GM12878 (cell line): ENCODE data around the gene NAALADL2. TPM values are rescaled to one million over a fixed set of nuclear protein-coding genes. Genes with fewer than 3 reads are reported as not detected.

ENCODE experiments used
- SREBF1 ChIP-seq: IDR thresholded peaks from 2 replicates; pipeline ENCODE4 v1.6.1; 2012; ENCODE audit warnings: mild to moderate bottlenecking, low read length
- polyA plus RNA-seq, 11 experiments: library from polyadenylated mRNA; depleted of rRNA in 4 of 11; unstranded in 6 of 11; stranded (reverse) in 5 of 11; fragments of >200 nt; fragmentation: Nextera tagmentation in 4 of 11; fragmentation: Illumina TruSeq in 1 of 11; extraction: Ambion mirVana in 4 of 11; extraction: Trizol in 1 of 11; gene quantifications; 1 replicate in 1 of 11; 2 replicates in 10 of 11; pipeline versions ENCODE4 v1.2.1 to v1.2.3, GENCODE V29; 2011 to 2016; ENCODE audit warnings: inconsistent platforms in 2 of 11, missing spikeins in 2 of 11, low read depth in 1 of 11
- total RNA-seq, 4 experiments: library from RNA; depleted of rRNA in 3 of 4; stranded (reverse); fragments of >200 nt in 3 of 4; fragmentation: Illumina TruSeq in 1 of 4; extraction: Trizol in 1 of 4; gene quantifications; 2 replicates each; pipeline versions ENCODE4 v1.2.1 to v1.2.3, GENCODE V29; 2013 to 2021
- TF ChIP-seq, protein P1 (sequence below): IDR thresholded peaks from 2 replicates; pipeline ENCODE4 v1.6.1; 2012; ENCODE audit warnings: improper control_type of control experiment, low read depth, low read length; ENCODE audit not compliant: insufficient replicate concordance
- TF ChIP-seq, protein P2 (sequence below): fragments of 450-650 bp; IDR thresholded peaks from 2 replicates; pipeline ENCODE4 v1.6.1; 2017; ENCODE audit warnings: mild to moderate bottlenecking, moderate library complexity

Gene NAALADL2
- total and polyA plus RNA-seq, 10 of the 15 experiments (the other 5 are each of a cell fraction or from before 2014, with no cell fraction given): 0.06 to 10.8 (median 0.46) TPM

DNA sequence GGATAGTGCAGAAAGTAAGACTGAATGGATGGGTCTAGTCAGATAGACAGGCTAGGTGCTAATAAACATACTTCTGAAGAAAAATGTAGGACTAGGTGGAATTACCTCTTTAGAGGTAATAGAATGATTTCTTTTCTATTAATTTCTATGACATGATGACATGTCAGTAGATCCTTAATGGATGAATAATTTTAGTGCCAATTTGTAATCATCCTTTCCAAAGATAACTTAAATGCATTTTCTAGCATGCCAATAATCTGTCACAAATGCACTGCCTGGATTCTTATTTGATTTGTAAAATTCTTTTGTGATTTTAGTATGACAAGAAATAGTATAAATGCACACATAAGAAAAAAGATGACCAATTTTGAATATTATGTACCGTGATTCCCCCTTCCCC is 356.7 kb downstream of the NAALADL2 start (continued):
- TF ChIP-seq, protein P1, sequence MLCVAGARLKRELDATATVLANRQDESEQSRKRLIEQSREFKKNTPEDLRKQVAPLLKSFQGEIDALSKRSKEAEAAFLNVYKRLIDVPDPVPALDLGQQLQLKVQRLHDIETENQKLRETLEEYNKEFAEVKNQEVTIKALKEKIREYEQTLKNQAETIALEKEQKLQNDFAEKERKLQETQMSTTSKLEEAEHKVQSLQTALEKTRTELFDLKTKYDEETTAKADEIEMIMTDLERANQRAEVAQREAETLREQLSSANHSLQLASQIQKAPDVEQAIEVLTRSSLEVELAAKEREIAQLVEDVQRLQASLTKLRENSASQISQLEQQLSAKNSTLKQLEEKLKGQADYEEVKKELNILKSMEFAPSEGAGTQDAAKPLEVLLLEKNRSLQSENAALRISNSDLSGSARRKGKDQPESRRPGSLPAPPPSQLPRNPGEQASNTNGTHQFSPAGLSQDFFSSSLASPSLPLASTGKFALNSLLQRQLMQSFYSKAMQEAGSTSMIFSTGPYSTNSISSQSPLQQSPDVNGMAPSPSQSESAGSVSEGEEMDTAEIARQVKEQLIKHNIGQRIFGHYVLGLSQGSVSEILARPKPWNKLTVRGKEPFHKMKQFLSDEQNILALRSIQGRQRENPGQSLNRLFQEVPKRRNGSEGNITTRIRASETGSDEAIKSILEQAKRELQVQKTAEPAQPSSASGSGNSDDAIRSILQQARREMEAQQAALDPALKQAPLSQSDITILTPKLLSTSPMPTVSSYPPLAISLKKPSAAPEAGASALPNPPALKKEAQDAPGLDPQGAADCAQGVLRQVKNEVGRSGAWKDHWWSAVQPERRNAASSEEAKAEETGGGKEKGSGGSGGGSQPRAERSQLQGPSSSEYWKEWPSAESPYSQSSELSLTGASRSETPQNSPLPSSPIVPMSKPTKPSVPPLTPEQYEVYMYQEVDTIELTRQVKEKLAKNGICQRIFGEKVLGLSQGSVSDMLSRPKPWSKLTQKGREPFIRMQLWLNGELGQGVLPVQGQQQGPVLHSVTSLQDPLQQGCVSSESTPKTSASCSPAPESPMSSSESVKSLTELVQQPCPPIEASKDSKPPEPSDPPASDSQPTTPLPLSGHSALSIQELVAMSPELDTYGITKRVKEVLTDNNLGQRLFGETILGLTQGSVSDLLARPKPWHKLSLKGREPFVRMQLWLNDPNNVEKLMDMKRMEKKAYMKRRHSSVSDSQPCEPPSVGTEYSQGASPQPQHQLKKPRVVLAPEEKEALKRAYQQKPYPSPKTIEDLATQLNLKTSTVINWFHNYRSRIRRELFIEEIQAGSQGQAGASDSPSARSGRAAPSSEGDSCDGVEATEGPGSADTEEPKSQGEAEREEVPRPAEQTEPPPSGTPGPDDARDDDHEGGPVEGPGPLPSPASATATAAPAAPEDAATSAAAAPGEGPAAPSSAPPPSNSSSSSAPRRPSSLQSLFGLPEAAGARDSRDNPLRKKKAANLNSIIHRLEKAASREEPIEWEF: no peak
- TF ChIP-seq, protein P2, sequence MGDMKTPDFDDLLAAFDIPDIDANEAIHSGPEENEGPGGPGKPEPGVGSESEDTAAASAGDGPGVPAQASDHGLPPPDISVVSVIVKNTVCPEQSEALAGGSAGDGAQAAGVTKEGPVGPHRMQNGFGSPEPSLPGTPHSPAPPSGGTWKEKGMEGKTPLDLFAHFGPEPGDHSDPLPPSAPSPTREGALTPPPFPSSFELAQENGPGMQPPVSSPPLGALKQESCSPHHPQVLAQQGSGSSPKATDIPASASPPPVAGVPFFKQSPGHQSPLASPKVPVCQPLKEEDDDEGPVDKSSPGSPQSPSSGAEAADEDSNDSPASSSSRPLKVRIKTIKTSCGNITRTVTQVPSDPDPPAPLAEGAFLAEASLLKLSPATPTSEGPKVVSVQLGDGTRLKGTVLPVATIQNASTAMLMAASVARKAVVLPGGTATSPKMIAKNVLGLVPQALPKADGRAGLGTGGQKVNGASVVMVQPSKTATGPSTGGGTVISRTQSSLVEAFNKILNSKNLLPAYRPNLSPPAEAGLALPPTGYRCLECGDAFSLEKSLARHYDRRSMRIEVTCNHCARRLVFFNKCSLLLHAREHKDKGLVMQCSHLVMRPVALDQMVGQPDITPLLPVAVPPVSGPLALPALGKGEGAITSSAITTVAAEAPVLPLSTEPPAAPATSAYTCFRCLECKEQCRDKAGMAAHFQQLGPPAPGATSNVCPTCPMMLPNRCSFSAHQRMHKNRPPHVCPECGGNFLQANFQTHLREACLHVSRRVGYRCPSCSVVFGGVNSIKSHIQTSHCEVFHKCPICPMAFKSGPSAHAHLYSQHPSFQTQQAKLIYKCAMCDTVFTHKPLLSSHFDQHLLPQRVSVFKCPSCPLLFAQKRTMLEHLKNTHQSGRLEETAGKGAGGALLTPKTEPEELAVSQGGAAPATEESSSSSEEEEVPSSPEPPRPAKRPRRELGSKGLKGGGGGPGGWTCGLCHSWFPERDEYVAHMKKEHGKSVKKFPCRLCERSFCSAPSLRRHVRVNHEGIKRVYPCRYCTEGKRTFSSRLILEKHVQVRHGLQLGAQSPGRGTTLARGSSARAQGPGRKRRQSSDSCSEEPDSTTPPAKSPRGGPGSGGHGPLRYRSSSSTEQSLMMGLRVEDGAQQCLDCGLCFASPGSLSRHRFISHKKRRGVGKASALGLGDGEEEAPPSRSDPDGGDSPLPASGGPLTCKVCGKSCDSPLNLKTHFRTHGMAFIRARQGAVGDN: no peak
- TF ChIP-seq SREBF1: no peak
